ENCODE results near the gene HORMAD1.
"Not testable (repeated sequence)": the region's sequence is repeated elsewhere in the genome, so short reads cannot be mapped to it uniquely, and the experiment has no call there.

The HORMAD1 gene

GRCh38 chr1:150720703-150721102 lies at the start of gene HORMAD1:
Gene HORMAD1, minus strand, starts transcription at chr1:150720895. Its CDS starts 1,390 bp downstream, at chr1:150719505.
- no peak for DNase-seq

- not testable (repeated sequence) for DNase-seq
Measured at GRCh38 chr1:150767704-150768103, 47.0 kb upstream of the HORMAD1 start.

GRCh38 chr1:150765977-150766301 lies 45.2 kb upstream of the HORMAD1 start:
- not testable (repeated sequence) for DNase-seq

GRCh38 chr1:150765296-150765976 lies 44.7 kb upstream of the HORMAD1 start, which contains the start of gene CTSS:
Gene CTSS, minus strand, starts transcription at chr1:150765778. Its CDS starts 1,015 bp downstream, at chr1:150764763.
- DNase-seq: no peak

- no peak for DNase-seq
Measured at GRCh38 chr1:150764617-150765101, 44.0 kb upstream of the HORMAD1 start.

- DNase-seq: no peak
Measured at GRCh38 chr1:150763018-150763417, 42.3 kb upstream of the HORMAD1 start.

GRCh38 chr1:150762552-150762951 lies 41.9 kb upstream of the HORMAD1 start:
- DNase-seq: no peak

- no peak for DNase-seq
Measured at GRCh38 chr1:150761801-150762200, 41.1 kb upstream of the HORMAD1 start.

- no peak for DNase-seq
Measured at GRCh38 chr1:150760013-150760412, 39.3 kb upstream of the HORMAD1 start.

- DNase-seq: no peak
Measured at GRCh38 chr1:150753416-150753815, 32.7 kb upstream of the HORMAD1 start.

GRCh38 chr1:150751443-150751842 lies 30.7 kb upstream of the HORMAD1 start:
- DNase-seq: no peak

GRCh38 chr1:150749720-150750311 lies 29.1 kb upstream of the HORMAD1 start:
- no peak for DNase-seq

- DNase-seq: no peak
Measured at GRCh38 chr1:150748878-150749719, 28.4 kb upstream of the HORMAD1 start.

- DNase-seq: no peak
Measured at GRCh38 chr1:150730130-150730721, 9.5 kb upstream of the HORMAD1 start.

GRCh38 chr1:150724336-150724735 lies 3.6 kb upstream of the HORMAD1 start:
- DNase-seq: no peak

- no peak for DNase-seq
Measured at GRCh38 chr1:150720098-150720497, 597 bp downstream of the HORMAD1 start.

- no peak for DNase-seq
Measured at GRCh38 chr1:150718225-150718891, 2.3 kb downstream of the HORMAD1 start.

- not testable (repeated sequence) for DNase-seq
Measured at GRCh38 chr1:150709031-150709430, 11.7 kb downstream of the HORMAD1 start.

GRCh38 chr1:150708595-150708994 lies 12.1 kb downstream of the HORMAD1 start:
- DNase-seq: no peak

- no peak for DNase-seq
Measured at GRCh38 chr1:150706091-150706490, 14.6 kb downstream of the HORMAD1 start.

GRCh38 chr1:150703427-150703826 lies 17.3 kb downstream of the HORMAD1 start:
- no peak for DNase-seq

All from activated T-cell treated with anti-CD3 and anti-CD28 coated beads, Interleukin-2, amount 50 U/mL, for 1 hour (primary cell).